Measurements from ENCODE around the gene TPX2. TPM values are rescaled to one million over a fixed set of nuclear protein-coding genes. Genes with fewer than 3 reads are reported as not detected.
A peak's percentile ranks its signal among the peaks of the same experiment; 100 is the strongest.

TPX2 gene
- total RNA-seq, 1 experiment from 2014 or later, result 179 TPM

DNA sequence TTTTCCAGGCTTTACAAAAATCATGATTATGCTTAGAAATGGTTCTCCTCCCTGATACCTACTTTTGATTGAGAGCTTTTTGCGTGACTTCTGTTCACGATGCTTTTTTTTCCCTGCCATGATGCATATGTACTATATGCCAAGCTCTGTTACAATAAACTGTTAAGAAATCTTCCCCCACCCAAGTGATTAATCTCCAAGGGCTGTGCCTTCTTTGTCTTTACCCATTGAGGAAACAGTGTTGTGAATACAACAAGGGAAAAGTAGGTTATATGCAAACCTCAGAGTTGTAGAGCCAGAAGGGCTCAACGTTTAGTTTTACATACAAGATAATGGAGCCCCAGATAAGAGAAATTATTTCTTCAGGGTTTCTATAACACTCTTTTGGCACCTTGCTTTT is 46.0 kb downstream of the TPX2 start:
- no peaks in the 10 kb centered on the region for H3K4me1 Mint-ChIP-seq (ENCODE audit: low read depth, unreplicated experiment)
- H3K9me3 Mint-ChIP-seq (ENCODE audit: low read depth, unreplicated experiment), result no peaks in the 10 kb centered on the region
- intact Hi-C loops (cut with micrococcal nuclease; ENCODE audit: unreplicated experiment), result loop anchor here (5.0 kb wide), 1 partner anchor 33 kb away; no protein-coding TSS in a partner anchor
- H3K27me3 Mint-ChIP-seq (ENCODE audit: unreplicated experiment), result no peaks in the 10 kb centered on the region
- no TSS peak for BruUV-seq (replicated peaks)
- no peak for DNase-seq
- H3K4me3 Mint-ChIP-seq (ENCODE audit: low read depth, unreplicated experiment), result no peak overlapping the region
- H3K36me3 Mint-ChIP-seq (ENCODE audit: insufficient read depth, unreplicated experiment), result peaks cover 54% of the 10 kb centered on the region
- H3K27ac Mint-ChIP-seq (ENCODE audit: unreplicated experiment), result no peak overlapping the region
- TF ChIP-seq CTCF (IDR thresholded peaks at IDR 0.05; ENCODE audit: unreplicated experiment), result no peak
- CTCF ChIA-PET, result no interaction called here

DNA sequence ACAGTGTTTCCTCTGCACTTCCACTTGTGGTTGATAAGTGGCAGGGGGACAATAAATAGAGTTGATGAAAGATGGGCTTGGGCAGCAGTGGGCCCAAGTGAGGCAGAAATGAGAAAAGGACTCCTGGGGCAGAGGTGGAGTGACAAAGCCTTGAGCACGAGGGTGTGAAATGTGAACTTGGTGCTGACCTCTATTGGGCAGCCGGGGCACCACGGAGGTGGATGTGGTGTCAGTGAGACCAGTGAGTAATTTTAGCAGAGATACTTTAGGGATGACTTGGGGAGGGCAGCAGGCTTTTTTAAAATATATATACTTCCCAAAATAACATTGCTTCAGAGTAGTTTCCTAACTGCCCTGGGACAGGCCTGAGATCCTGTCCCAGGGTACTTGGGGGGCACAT is 49.5 kb downstream of the TPX2 start:
- CTCF ChIA-PET, result no interaction called here
- Mint-ChIP-seq H3K9me3 (ENCODE audit: low read depth, unreplicated experiment) (no peaks in the 10 kb centered on the region), H3K4me3 (ENCODE audit: low read depth, unreplicated experiment) (no peak overlapping the region), H3K27me3 (ENCODE audit: unreplicated experiment) (no peaks in the 10 kb centered on the region), H3K4me1 (ENCODE audit: low read depth, unreplicated experiment) (no peaks in the 10 kb centered on the region), H3K36me3 (ENCODE audit: insufficient read depth, unreplicated experiment) (peaks cover 51% of the 10 kb centered on the region), H3K27ac (ENCODE audit: unreplicated experiment) (no peak overlapping the region)
- intact Hi-C loops (cut with micrococcal nuclease; ENCODE audit: unreplicated experiment), result loop anchor here (5.0 kb wide), 1 partner anchor 36 kb away; no protein-coding TSS in a partner anchor
- TF ChIP-seq CTCF (IDR thresholded peaks at IDR 0.05; ENCODE audit: unreplicated experiment), result no peak
- peak; percentile 22 for DNase-seq
- BruUV-seq (replicated peaks), result no TSS peak

DNA sequence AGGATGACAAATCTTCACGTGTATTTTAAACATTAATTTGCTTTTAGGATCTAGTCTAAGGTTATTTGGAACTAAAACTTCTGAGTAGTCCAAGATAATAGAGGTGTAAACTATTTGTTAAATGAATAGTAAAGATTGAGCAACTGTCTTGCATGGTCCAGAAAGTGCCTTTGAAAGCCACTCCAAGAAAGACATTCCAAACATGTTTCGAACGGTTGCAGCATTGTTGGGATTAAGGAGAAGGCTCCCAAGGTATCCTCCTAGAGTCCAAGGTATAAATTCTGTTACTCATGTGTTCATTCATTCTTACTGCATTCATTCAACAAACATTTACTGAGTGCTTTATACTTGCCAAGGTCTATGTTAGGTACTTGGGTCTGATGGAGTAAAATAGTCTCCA is 51.3 kb downstream of the TPX2 start:
- H3K36me3 Mint-ChIP-seq (ENCODE audit: insufficient read depth, unreplicated experiment), result peaks cover 54% of the 10 kb centered on the region
- no peaks in the 10 kb centered on the region for H3K27me3 Mint-ChIP-seq (ENCODE audit: unreplicated experiment)
- no peaks in the 10 kb centered on the region for H3K9me3 Mint-ChIP-seq (ENCODE audit: low read depth, unreplicated experiment)
- BruUV-seq (replicated peaks), result no TSS peak
- no peak overlapping the region for H3K27ac Mint-ChIP-seq (ENCODE audit: unreplicated experiment)
- no peak overlapping the region for H3K4me3 Mint-ChIP-seq (ENCODE audit: low read depth, unreplicated experiment)
- H3K4me1 Mint-ChIP-seq (ENCODE audit: low read depth, unreplicated experiment), result no peaks in the 10 kb centered on the region
- CTCF ChIA-PET, result no interaction called here
- no peak for TF ChIP-seq CTCF (IDR thresholded peaks at IDR 0.05; ENCODE audit: unreplicated experiment)
- DNase-seq, result no peak
- intact Hi-C loops (cut with micrococcal nuclease; ENCODE audit: unreplicated experiment), result no loop called here

GRCh38 chr20:31797364-31797763 is 58.3 kb downstream of the TPX2 start:
- DNase-seq, result no peak
- CTCF ChIA-PET, result no interaction called here
- peaks cover 76% of the 10 kb centered on the region for H3K36me3 Mint-ChIP-seq (ENCODE audit: insufficient read depth, unreplicated experiment)
- TF ChIP-seq CTCF (IDR thresholded peaks at IDR 0.05; ENCODE audit: unreplicated experiment), result no peak
- no peaks in the 10 kb centered on the region for H3K9me3 Mint-ChIP-seq (ENCODE audit: low read depth, unreplicated experiment)
- H3K27me3 Mint-ChIP-seq (ENCODE audit: unreplicated experiment), result no peaks in the 10 kb centered on the region
- no TSS peak for BruUV-seq (replicated peaks)
- H3K27ac Mint-ChIP-seq (ENCODE audit: unreplicated experiment), result no peak overlapping the region
- no peaks in the 10 kb centered on the region for H3K4me1 Mint-ChIP-seq (ENCODE audit: low read depth, unreplicated experiment)
- H3K4me3 Mint-ChIP-seq (ENCODE audit: low read depth, unreplicated experiment), result no peak overlapping the region
- intact Hi-C loops (cut with micrococcal nuclease; ENCODE audit: unreplicated experiment), result no loop called here
